Endothelial cell of umbilical vein (primary cell): Measurements from ENCODE around the gene SOAT1.

Source experiments
- CTCF ChIP-seq, 2 donors: IDR thresholded peaks; 1 replicate in 1 of 2; 2 replicates in 1 of 2; pipeline ENCODE4 v1.5.1; 2011; ENCODE audit warnings: low read length in 2 of 2, mild to moderate bottlenecking in 2 of 2, moderate library complexity in 2 of 2, control low read depth in 1 of 2, inconsistent platforms in 1 of 2, low read depth in 1 of 2; ENCODE audit not compliant: insufficient read depth in 1 of 2; ENCODE audit errors: extremely low read depth in 1 of 2
- EZH2 ChIP-seq: IDR thresholded peaks from 2 replicates; pipeline ENCODE4 v1.6.1; 2012; ENCODE audit warnings: borderline replicate concordance, low read depth, mild to moderate bottlenecking, moderate library complexity, low read length, inconsistent platforms; ENCODE audit not compliant: severe bottlenecking
- MAX ChIP-seq: IDR thresholded peaks from 2 replicates; pipeline ENCODE4 v1.6.1; 2011; ENCODE audit not compliant: insufficient read depth, insufficient read length
- MYC ChIP-seq: IDR thresholded peaks from one replicate; pipeline ENCODE4 v1.6.1; 2011; ENCODE audit warnings: mild to moderate bottlenecking, low read depth, low read length
- POLR2A ChIP-seq: IDR thresholded peaks from 2 replicates; pipeline ENCODE4 v1.6.1; 2012; ENCODE audit warnings: low read depth, mild to moderate bottlenecking, control low read depth, low read length
- POLR2AphosphoS5 ChIP-seq: IDR thresholded peaks from 2 replicates; pipeline ENCODE4 v1.6.1; 2012; ENCODE audit warnings: low read depth, mild to moderate bottlenecking, control low read depth, low read length, moderate library complexity; ENCODE audit not compliant: insufficient read depth

- TF ChIP-seq MAX (no peak), CTCF (IDR thresholded peaks at IDR 0.05; ENCODE audit: extremely low read depth in 1 of 2, insufficient read depth in 1 of 2, low read depth in 1 of 2, low read length in 2 of 2) (no peak), POLR2A (no peak), MYC (no peak), EZH2 (no peak), POLR2AphosphoS5 (no peak)
These were observed 17.1 kb downstream of the SOAT1 start for GRCh38 chr1:179310721-179311120.
